Left ventricle myocardium inferior (tissue), 1 donor: ENCODE results near the gene DPF3. TPM values are rescaled to one million over a fixed set of nuclear protein-coding genes. Genes with fewer than 3 reads are reported as not detected.

Source experiments
- DNase-seq: peaks from one replicate; pipeline ENCODE4 v3.0.0-alpha.2; 2020
- H3K27ac ChIP-seq: fragments of 200-600 bp; replicated peaks from 2 replicates; pipeline ENCODE4 v1.8.0; 2021
- H3K27me3 ChIP-seq: fragments of 200-600 bp; 2 replicates; pipeline ENCODE4 v1.8.0; 2021; ENCODE audit warnings: low read depth
- H3K36me3 ChIP-seq: fragments of 200-600 bp; 2 replicates; pipeline ENCODE4 v1.8.0; 2021
- H3K4me1 ChIP-seq: fragments of 200-600 bp; 2 replicates; pipeline ENCODE4 v1.8.0; 2021
- H3K4me3 ChIP-seq: fragments of 200-600 bp; 2 replicates; pipeline ENCODE4 v1.8.0; 2021; ENCODE audit warnings: mild to moderate bottlenecking, moderate library complexity
- H3K9me3 ChIP-seq: fragments of 200-600 bp; replicated peaks from 2 replicates; pipeline ENCODE4 v1.8.0; 2021
- CTCF ChIP-seq: fragments of 200-600 bp; IDR thresholded peaks from 2 replicates; pipeline ENCODE4 v1.8.0; 2021; ENCODE audit warnings: antibody characterized with exemption, mild to moderate bottlenecking, borderline replicate concordance
- intact Hi-C: fragments of 100-400 bp; cut with micrococcal nuclease; formaldehyde crosslinking; loops from one replicate; pipeline ENCODE4 v1.11.0; 2022
- total RNA-seq: library from RNA; stranded (reverse); fragmentation: NEBNext Ultra II Directional; extraction: Animal tissue kit (Norgen Biotek cat#: 25700); gene quantifications from one replicate; pipeline ENCODE4 v1.2.1, GENCODE V29; 2021
- donor health status: DM: no; HTN: yes; CAD: no; lungs with severe emphysema.

The DPF3 gene
- total RNA-seq, 1 donor from 2014 or later: 37.7 TPM

GRCh38 chr14:72792051-72792788 lies 101.7 kb downstream of the DPF3 start:
- H3K9me3 ChIP-seq: no peaks in the 10 kb centered on the region
- peak overlapping the region; percentile 32 for H3K4me3 ChIP-seq
- peak overlapping the region; percentile 87 for H3K27ac ChIP-seq
- TF ChIP-seq CTCF: no peak
- H3K27me3 ChIP-seq: no peaks in the 10 kb centered on the region
- peaks cover 73% of the 10 kb centered on the region for H3K4me1 ChIP-seq
- no peaks in the 10 kb centered on the region for H3K36me3 ChIP-seq
- intact Hi-C loops: no loop called here
- peak; percentile 75 for DNase-seq

DNA sequence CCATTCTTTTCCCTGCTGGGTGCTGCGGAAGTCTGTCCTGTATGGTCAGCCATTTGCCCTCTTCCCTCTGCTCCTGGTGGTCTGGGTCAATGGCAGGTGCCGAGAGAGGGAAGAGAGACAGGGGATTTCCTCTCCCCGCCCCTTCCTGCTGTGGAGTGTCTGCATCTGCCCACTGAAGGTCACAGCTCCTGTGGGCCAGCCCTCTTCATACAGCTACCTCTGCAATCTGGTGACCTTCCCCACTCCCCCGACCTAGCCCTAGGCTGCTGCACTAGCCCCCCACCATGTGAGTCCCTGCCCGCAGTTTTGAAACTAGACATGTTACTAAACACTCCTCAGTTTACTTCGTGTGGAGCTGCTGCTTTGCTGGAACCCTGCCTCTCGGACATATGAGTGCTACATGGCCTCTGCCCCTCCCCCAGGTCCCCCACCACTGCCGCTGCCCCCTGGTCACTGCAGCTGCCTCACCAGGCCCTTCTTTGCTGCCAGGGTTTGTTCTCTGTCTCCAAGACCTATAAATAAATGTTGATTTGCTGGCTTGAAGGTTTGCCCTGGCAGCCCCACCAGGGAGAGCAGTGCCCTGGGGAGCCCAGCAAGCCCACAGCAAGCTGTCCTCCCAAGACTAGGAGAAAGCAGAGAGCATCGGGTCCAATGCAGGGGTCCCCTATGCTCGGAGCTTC lies 102.9 kb downstream of the DPF3 start:
- TF ChIP-seq CTCF: no peak
- H3K27ac ChIP-seq: peak overlapping the region; percentile 87
- DNase-seq: peak; percentile 59
- no peaks in the 10 kb centered on the region for H3K36me3 ChIP-seq
- peaks cover 78% of the 10 kb centered on the region for H3K4me1 ChIP-seq
- intact Hi-C loops: no loop called here
- H3K9me3 ChIP-seq: no peaks in the 10 kb centered on the region
- H3K27me3 ChIP-seq: no peaks in the 10 kb centered on the region
- peak overlapping the region; percentile 32 for H3K4me3 ChIP-seq

GRCh38 chr14:72788972-72789728 lies 104.8 kb downstream of the DPF3 start:
- intact Hi-C loops: no loop called here
- no peak for TF ChIP-seq CTCF
- H3K4me1 ChIP-seq: peaks cover 74% of the 10 kb centered on the region
- no peaks in the 10 kb centered on the region for H3K27me3 ChIP-seq
- H3K9me3 ChIP-seq: no peaks in the 10 kb centered on the region
- no peaks in the 10 kb centered on the region for H3K36me3 ChIP-seq
- H3K27ac ChIP-seq: peak overlapping the region; percentile 87
- H3K4me3 ChIP-seq: no peak overlapping the region
- DNase-seq: no peak

DNA sequence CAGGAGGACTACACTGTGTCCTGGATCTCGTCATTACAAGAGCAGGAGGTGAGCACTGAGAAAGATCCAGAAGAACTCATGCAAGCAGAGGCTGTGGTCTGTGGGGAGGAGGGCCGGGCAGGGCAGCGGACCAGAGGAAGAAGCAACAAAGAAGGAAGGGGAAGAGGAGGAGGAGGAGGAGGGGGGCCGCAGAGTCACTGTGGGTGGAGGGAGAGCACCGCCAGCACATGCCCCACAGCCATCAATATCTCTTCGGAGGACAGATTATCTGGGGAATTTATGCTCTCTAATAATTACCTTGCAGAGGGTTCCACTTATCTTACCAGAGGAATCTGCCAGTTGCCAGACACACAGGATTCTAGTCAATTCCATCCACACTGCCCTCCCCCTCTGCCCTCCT lies 105.6 kb downstream of the DPF3 start:
- Histone ChIP-seq H3K36me3 (no peaks in the 10 kb centered on the region), H3K9me3 (no peaks in the 10 kb centered on the region), H3K4me1 (peaks cover 74% of the 10 kb centered on the region), H3K27ac (peak overlapping the region; percentile 87), H3K27me3 (no peaks in the 10 kb centered on the region), H3K4me3 (no peak overlapping the region)
- no peak for DNase-seq
- intact Hi-C loops: no loop called here
- TF ChIP-seq CTCF: no peak

DNA sequence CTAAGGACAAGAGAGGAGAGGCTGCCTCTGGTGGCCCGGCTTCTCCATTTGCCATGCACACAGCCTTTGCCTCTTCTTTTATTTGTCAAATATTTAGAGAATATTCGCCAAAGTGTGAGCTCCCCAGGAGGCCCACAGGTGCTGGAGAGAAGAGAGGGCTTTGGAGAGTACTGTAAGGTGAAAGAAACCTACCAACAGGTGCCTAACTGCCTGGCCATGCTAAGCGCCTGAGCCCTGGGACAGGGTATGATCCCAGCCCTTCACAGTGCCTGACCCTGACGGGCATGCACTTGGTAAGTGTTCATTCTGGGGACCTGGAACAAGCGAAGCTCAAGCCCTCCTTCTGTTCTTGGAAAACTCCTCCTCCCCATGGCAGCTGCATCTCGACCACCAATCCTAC lies 106.1 kb downstream of the DPF3 start:
- peaks cover 70% of the 10 kb centered on the region for H3K4me1 ChIP-seq
- H3K9me3 ChIP-seq: no peaks in the 10 kb centered on the region
- H3K36me3 ChIP-seq: no peaks in the 10 kb centered on the region
- intact Hi-C loops: no loop called here
- no peak for TF ChIP-seq CTCF
- no peaks in the 10 kb centered on the region for H3K27me3 ChIP-seq
- no peak for DNase-seq
- peak overlapping the region; percentile 87 for H3K27ac ChIP-seq
- no peak overlapping the region for H3K4me3 ChIP-seq
